ENCODE data around the gene EED. TPM values are rescaled to one million over a fixed set of nuclear protein-coding genes. Genes with fewer than 3 reads are reported as not detected.

EED gene
- total RNA-seq: 55.2 and 63.7 TPM in 2 replicates

GRCh38 chr11:86244522-86245368 is at the start of gene EED:
Gene EED, plus strand, starts transcription at chr11:86244753. Its CDS starts 477 bp downstream, at chr11:86245230.
- ATAC-seq (ENCODE audit: low read depth): peak; percentile 87
- intact Hi-C loops (cut with micrococcal nuclease): loop anchor here (1.0 kb wide), 10 partner anchors 25 to 616 kb away; partner anchors contain the start of genes CCDC83, HIKESHI, PICALM and TMEM126B

GRCh38 chr11:86194998-86195397 is 49.6 kb upstream of the EED start:
- ChIA-PET CTCF (interaction anchor here (1.4 to 5.6 kb wide), 2 partner anchors 17 to 152 kb away, joined by 7 to 87 read pairs; no protein-coding TSS in a partner anchor), POLR2A (interaction anchor here (1.7 to 3.9 kb wide), 3 partner anchors 35 to 127 kb away, joined by 8 to 65 read pairs (median 9); partner anchors contain the start of gene PICALM)
- no peak overlapping the region for H3K4me3 Mint-ChIP-seq
- H3K4me1 Mint-ChIP-seq: peaks cover 30% of the 10 kb centered on the region
- intact Hi-C loops (cut with micrococcal nuclease): no loop called here
- TF ChIP-seq CTCF (IDR thresholded peaks at IDR 0.05): no peak
- DNase-seq: no peak
- ATAC-seq (ENCODE audit: low read depth): no peak
- no peaks in the 10 kb centered on the region for H3K36me3 Mint-ChIP-seq (ENCODE audit: low read depth)
- H3K9me3 Mint-ChIP-seq: no peaks in the 10 kb centered on the region
- no peaks in the 10 kb centered on the region for H3K27me3 Mint-ChIP-seq
- H3K27ac Mint-ChIP-seq: no peak overlapping the region

More at GRCh38 chr11:86244522-86245368, at the start of gene EED:
- CTCF ChIA-PET: interaction anchor here (0.9 to 1.6 kb wide), 3 partner anchors 25 to 51 kb away, joined by 3 to 8 read pairs (median 3); no protein-coding TSS in a partner anchor
- Mint-ChIP-seq H3K4me3 (no peak within 1 kb of the TSS), H3K4me1 (peaks cover 31% of the 10 kb centered on the region), H3K27ac (no peak within 1 kb of the TSS), H3K27me3 (no peaks in the 10 kb centered on the region), H3K36me3 (ENCODE audit: low read depth) (peaks cover 4% of the 10 kb centered on the region), H3K9me3 (no peaks in the 10 kb centered on the region)
- TF ChIP-seq CTCF (IDR thresholded peaks at IDR 0.05): no peak
- POLR2A ChIA-PET: interaction anchor here (0.7 to 4.0 kb wide), 25 partner anchors 9 to 597 kb away, joined by 3 to 59 read pairs (median 4); partner anchors contain the start of genes CCDC83, HIKESHI, PICALM and TMEM126A
- peak; percentile 90 for DNase-seq

GRCh38 chr11:86196085-86196696 is 48.4 kb upstream of the EED start:
- H3K27me3 Mint-ChIP-seq: no peaks in the 10 kb centered on the region
- POLR2A ChIA-PET: interaction anchor here (0.6 to 1.0 kb wide), 2 partner anchors 127 to 131 kb away, joined by 4 read pairs; no protein-coding TSS in a partner anchor
- H3K36me3 Mint-ChIP-seq (ENCODE audit: low read depth): no peaks in the 10 kb centered on the region
- no peak for TF ChIP-seq CTCF (IDR thresholded peaks at IDR 0.05)
- no peak overlapping the region for H3K4me3 Mint-ChIP-seq
- CTCF ChIA-PET: interaction anchor here (0.7 to 5.6 kb wide), 2 partner anchors 95 to 154 kb away, joined by 3 to 87 read pairs; no protein-coding TSS in a partner anchor
- ATAC-seq (ENCODE audit: low read depth) (no peak), DNase-seq (no peak)
- no peak overlapping the region for H3K27ac Mint-ChIP-seq
- H3K4me1 Mint-ChIP-seq: peaks cover 27% of the 10 kb centered on the region
- no peaks in the 10 kb centered on the region for H3K9me3 Mint-ChIP-seq
- intact Hi-C loops (cut with micrococcal nuclease): no loop called here

- ATAC-seq (ENCODE audit: low read depth) (no peak), DNase-seq (no peak)
- no peaks in the 10 kb centered on the region for H3K27me3 Mint-ChIP-seq
- no peak overlapping the region for H3K4me3 Mint-ChIP-seq
- H3K36me3 Mint-ChIP-seq (ENCODE audit: low read depth): no peaks in the 10 kb centered on the region
- no peak for TF ChIP-seq CTCF (IDR thresholded peaks at IDR 0.05)
- H3K4me1 Mint-ChIP-seq: peaks cover 21% of the 10 kb centered on the region
- POLR2A ChIA-PET: interaction anchor here (1.0 kb wide), 1 partner anchor 128 kb away, joined by 4 read pairs; no protein-coding TSS in a partner anchor
- no peak overlapping the region for H3K27ac Mint-ChIP-seq
- no peaks in the 10 kb centered on the region for H3K9me3 Mint-ChIP-seq
- intact Hi-C loops (cut with micrococcal nuclease): no loop called here
- CTCF ChIA-PET: interaction anchor here (5.6 kb wide), 1 partner anchor 154 kb away, joined by 87 read pairs; no protein-coding TSS in a partner anchor
Measured at GRCh38 chr11:86196913-86197312, 47.6 kb upstream of the EED start.

Data from activated B cell treated with CpG ODN at 0.5 μM for 24 hours (primary cell).